Amniotic stem cell (primary cell): ENCODE measurements around the gene EDEM1.
"Not testable (repeated sequence)": the region's sequence is repeated elsewhere in the genome, so short reads cannot be mapped to it uniquely, and the experiment has no call there.

Source experiments
- DNase-seq: peaks from one replicate; lab custom pipeline; 2025; lab: John Stamatoyannopoulos, UW

The EDEM1 gene

GRCh38 chr3:5232570-5232969, 45.1 kb downstream of the EDEM1 start:
- no peak for DNase-seq

DNA sequence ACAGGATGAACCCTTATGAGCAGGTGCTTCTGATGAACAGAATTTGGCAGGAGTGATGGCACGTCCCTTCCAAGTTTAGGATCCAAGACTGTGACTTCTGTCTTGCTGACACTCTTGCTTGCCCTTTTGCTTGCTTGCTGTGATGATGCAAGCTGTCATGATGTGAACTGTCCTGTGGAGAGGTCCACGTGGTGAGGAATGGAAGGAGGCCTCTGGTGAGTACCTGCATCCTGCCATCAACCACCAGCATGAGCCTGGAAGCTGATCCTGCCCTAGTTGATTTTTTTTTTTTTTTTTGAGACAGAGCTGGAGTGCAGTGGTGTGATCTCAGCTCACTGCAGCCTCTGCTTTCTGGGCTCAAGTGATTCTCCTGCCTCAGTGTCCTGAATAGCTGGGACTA, 45.5 kb downstream of the EDEM1 start:
- DNase-seq, result no peak

DNA sequence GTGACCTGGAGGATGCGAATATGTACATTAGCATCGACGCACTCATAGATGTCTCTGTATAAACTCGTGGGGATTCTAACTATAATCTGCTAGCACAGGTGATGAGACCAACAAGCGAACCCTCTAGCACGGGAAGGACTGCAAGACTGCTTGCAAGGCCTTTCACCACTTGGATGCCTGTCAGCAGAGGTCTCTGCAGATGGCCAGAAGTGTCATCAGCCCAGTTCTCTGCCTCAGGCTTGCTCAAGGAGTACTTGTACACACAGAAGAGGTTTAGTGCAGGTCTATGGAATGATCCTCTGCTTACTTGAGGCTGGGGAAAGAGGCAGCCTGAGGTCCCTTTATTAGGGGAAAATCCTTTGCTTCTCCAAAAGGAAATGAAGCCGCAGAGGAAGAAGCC, 48.1 kb downstream of the EDEM1 start:
- no peak for DNase-seq

DNA sequence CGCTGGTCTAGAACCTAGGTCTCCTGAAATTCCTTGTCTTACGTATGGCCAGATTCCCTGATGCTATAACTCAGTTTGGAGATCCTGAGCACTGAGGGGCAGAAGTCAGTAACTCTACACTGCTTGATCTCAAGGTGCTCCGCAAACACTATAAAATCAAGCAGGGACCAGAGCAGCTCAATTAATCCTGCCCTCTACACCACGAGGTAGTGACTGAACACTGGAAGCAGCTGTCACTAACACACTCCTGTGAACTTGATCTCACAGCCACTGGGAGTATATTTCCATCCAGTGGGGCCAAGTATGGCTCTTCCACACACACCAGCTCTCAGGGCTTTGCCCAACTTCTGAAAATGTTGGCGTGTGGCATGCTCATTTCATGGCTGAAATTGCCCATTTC, 51.0 kb downstream of the EDEM1 start:
- DNase-seq, result no peak

DNA sequence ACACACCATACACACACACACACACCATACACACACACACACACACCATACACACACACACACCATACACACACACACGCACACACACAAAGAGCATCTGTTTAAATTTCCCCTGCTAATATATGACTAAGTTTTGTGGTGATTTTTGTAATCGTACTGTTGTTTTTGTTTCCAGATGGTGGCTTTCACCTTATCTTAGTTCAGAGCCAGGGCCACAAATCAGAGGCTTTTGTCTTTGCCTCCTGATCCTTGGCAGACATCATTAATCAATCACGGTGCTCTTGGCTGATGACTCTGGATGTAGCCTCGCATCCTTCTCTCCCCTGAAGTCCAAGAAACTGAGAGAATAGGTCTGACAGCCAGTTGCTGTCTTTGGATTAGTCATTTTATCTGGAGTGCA, 52.1 kb downstream of the EDEM1 start:
- no peak for DNase-seq

DNA sequence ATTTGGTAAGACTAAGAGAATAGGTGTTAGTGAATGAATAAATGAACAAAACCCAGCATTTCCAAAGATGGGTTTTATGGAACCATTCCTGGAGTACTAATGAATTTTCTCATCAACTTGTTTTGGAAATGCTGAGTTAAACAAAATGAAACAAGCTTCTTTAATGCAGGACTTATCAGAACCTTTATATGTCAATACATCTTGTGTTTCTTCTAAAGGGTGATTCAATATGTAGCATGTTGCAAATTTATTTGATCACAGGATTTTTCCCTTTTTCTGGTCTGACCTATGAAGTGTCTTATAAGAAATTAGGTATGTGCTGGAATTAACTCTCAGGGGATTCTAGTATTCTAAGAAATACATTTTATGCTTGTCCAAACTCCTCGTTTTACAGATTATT, 53.2 kb downstream of the EDEM1 start:
- DNase-seq, result no peak

DNA sequence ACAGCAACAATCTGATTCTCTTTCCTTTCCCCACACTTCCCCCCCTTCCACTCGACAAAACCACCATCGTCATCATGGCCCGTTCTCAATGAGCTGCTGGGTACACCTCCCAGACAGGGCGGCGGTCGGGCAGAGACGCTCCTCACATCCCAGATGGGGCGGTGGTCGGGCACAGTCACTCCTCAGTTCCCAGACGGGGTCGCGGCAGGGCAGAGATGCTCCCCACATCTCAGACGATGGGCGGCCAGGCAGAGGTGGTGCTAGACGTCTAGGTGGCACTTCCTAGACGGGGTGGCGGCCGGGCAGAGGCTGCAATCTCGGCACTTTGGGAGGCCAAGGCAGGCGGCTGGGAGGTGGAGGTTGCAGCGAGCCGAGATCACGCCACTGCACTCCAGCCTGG, 55.3 kb downstream of the EDEM1 start:
- not testable (repeated sequence) for DNase-seq

DNA sequence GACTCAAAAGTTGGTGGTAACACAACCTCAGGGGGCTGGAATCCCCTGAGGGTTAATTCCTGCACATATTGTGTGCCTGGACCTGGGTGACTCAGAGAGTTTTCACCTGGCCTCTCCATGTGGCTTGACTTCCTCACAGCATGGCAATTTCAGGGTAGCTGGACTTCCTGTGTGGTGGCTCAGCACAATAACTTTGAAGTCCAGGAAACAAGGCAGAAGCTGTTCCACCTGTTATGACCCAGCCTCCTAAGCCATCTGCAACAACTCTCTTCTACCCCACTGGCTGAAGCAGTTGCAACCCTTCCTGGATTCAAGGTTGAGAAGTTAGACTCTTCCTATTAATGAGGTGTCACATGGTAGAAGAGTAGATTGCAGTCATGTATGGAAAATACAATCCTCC, 58.4 kb downstream of the EDEM1 start:
- DNase-seq, result no peak

GRCh38 chr3:5248822-5249221, 61.3 kb downstream of the EDEM1 start:
- DNase-seq, result no peak

DNA sequence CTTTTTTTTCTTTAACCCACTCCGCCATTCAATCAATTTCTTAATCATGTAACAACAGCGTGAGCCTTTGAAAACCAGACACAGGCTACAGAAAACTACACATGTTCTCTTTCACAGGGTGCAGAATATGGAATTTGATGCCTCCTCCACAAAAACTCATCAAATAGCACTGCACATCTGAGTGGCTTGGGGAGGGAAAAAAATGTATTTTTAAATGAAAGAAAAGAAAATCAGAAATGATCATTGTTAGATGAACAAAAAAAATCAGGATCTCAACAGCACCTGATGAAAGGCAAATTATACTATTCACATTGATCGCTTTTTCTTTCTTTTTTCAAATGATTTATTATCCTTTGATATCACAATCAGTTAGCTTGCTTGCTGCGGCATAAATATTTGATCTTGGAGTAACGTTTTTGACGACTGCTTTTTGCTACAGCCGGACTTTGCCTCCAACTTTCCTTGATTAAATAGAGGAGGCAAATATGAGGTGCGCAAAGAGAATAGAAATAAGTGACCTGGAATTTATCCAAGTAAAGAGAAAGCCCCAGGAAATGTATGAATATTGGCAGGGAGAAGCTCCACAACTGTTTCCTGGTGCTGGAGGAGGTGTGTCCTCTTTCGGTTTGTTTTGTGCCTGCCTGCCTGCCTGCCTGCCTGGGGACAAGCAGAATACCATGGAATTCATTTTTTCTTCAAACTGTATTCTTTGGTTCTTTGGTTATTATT, 63.1 kb downstream of the EDEM1 start:
- no peak for DNase-seq

DNA sequence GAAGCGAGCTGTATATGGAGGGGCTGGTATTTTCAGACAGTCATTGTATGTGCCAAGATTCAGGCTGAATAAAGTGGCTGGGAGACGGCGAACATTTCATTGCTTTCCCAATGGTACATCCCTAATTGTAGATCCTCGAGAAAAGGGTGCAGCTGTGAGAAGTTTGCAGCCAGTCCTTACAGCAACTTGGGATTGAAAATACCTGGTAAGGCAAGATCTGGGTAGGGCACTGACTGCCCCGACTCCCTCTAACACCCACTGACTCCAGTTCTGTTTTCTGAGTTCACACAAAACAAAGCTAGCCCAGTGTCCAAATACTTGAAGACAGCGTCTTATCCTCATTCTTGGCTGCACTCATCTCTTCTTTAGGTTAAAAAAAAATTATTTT, 63.7 kb downstream of the EDEM1 start:
- no peak for DNase-seq

GRCh38 chr3:5252131-5252530, 64.6 kb downstream of the EDEM1 start:
- no peak for DNase-seq

DNA sequence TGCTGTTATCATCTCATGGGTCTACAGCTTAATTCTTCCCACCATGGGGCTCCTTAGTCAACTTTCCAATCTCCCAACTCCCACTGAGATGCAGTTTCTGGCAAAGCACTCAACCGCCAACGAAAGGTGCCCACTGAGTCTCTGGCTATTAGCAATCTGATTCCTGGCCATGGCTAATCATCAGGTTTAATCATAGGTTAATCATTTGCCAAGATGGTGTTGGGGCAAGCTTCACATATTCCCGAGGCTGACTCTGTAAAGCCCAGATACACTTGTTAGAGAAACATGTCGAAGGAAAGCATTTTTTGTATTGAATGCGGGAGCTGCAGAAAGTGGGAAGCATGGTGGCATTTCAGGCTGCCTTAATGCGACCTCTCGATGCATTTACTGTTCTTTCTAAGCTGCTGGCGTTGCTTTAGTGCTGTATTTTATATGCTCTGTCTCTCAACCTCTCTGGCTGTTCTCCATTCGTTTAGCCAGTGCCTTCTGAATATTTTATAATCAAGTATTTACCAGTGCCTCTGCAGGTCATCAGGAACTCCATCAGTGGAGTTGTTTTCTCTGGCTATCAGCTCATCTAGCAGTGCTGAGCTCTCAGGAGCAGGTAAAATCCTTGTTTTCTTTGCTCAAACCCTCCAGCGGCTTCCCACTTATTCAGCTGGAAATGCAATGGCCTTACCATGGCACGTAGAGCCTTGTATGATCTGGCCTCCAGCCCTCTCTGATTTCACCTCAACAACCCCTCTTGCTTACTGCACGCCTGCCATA, 67.0 kb downstream of the EDEM1 start:
- DNase-seq, result no peak

DNA sequence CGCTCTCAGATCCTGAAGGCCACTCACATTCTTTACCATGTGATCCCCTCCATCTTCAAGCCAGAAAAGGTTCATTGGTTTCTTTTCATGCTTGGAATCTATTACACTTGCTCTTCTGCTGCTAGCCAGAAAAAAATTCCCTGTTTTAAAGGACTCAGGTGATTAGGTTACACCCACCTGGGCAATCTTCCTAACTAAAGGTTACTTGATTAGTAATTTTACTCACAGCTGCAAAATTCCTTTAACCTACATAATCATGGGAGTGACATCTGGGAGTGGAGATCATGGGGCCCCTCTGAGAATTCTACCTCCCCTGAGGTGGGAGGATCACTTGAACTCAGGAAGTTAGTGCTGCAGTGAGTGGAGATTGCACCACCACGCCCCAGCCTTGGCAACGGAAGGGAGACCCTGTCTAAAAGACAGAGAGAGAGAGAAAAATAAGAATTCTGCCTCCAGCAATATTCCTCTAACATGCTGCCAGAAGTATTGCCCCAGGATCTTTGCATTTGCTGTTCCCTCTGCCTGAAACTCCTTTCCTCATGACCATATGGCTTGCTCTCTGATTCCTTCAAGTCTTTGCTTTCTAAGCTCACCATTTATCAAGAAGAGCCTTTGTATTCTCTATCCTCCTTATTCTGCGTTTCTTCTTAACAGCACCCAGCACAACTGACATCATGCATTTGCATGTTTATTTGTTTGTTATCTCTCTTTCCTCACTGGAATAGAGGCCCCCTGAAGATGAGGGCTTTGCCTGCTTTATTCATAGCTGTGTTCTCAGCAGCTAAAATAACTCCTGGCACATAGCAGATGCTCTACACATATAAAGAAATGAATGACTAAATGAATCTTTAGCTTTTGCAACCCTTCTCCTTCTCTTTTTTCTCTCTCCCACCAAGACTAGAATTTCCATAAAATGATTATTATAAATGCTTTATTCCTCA, 68.2 kb downstream of the EDEM1 start:
- DNase-seq, result no peak

GRCh38 chr3:5258526-5258925, 71.0 kb downstream of the EDEM1 start:
- DNase-seq, result no peak

DNA sequence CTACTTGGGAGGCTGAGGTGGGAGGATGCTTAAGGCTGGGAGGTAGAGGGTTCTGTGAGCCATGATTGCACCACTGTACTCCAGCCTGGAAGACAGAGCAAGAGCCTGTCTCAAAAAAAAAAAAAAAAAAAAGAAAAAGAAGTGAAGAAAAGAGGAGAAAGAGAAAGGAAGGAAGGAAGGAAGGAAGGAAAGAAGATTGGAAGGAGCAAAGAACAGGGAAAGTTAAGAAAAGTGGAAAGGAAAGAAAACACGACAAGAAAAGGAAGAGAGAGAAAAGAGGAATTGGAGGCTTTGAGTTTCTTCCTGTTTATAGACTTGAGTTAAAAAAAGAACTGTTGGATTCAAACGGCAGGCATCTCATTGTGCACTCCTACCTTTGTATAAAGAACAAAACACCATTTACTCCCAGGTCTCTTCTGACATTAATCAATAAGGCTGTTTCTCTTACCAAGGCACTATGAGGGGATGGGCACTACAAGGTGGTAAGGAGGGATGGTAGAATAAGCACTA, 73.5 kb downstream of the EDEM1 start:
- DNase-seq, result no peak

GRCh38 chr3:5262507-5262906, 75.0 kb downstream of the EDEM1 start:
- DNase-seq, result no peak

- DNase-seq, result no peak
These were observed 76.6 kb downstream of the EDEM1 start for GRCh38 chr3:5264093-5264600.

GRCh38 chr3:5264896-5265770, 77.6 kb downstream of the EDEM1 start:
- no peak for DNase-seq

DNA sequence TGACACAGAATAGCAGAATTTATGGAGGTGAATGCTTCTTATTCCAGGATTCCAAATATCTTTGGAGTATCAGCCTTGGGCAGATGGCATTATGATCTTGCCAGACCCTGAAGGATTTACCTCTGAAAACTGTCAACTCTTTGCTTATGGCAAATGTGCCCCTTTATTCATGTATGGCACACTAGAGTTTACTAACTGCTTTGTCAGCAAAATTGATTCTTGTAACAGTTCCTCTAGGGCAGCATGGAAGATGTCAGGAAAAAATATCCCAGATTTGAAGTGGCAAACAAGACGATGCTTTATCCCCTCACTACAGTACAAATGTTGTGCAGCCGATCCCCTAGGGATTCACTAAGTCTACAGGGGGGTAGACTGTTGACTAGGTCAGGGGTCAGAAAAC, 79.7 kb downstream of the EDEM1 start:
- no peak for DNase-seq

DNA sequence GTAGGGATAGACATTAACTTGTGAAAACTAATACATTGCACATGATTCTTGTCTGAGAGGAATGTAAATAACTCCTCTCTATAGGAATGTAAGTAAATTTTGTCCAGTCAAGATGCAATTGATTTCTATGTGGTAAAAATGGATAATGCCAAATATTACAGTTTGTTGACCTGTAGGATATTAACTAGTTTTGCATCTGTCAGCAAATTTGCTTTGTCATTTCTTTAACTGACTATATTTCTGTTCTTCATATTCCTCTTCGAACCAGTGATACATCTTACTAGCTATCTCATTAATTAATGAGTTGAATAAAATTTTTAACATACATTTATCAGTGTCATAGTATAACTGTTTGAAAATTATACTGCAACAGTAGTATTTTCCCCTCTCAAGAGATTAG, 80.4 kb downstream of the EDEM1 start:
- DNase-seq, result no peak
